DMS153 treated with DMSO at 0.1 percent for 48 hours (cell line): Measurements from ENCODE around the gene SERGEF.
A peak's percentile ranks its signal among the peaks of the same experiment; 100 is the strongest.

Experiments
- DNase-seq: peaks from one replicate; lab custom pipeline; 2025; ENCODE audit not compliant: unreplicated experiment; lab: John Stamatoyannopoulos, UW

The SERGEF gene

DNA sequence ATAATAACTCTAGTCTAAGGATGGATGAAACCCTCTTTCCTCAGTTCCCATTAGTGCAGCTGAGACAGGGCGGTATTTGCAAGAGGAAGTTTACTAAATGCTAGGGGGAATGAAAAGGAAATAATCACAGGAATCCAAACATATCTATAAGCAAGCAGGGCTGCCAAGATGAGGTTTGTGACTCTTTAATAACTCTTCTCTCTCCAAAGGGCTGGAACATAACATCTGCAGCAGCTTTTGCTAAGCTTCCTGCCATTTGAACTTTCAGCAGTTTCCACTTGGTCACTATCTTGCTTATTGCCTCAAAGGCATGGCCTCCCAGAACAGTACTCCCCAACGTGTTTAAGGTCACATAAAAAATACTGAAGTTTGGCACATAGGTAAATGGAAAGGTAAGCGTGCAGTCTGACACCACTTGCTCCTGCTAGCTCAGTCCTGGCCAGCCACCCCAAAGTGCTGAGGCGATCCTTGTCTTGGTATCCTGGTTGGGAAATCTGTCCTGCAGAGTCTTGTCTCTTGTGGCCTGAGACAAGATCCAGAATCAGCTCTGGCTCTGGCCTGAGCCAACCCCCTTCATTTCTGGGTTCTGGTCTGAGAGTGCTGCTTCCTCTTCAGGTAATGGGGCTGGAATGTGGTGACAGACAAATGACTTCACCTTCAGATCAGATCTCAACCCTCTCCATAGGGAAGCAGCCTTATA lies 196.5 kb downstream of the SERGEF start:
- DNase-seq: no peak

DNA sequence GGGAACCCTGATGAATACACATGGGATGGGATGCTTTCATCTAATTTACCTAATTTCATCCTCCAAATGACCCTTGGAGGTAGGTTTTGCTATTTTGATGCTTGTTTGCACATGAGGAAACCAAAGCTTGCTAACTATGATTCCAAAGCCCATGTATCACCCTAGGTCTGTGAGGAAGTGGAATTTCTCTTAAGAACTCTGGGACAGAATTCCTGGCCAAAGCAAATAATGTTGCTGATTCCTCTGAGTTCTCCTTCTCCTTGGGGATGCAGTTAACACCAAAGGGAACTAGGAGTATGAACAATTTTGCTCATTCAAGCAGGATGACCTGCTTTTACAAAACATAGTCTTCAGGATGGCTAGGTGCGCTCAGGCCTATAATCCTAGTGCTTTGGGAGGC lies 198.3 kb downstream of the SERGEF start:
- no peak for DNase-seq

- DNase-seq: no peak
Measured at GRCh38 chr11:17813391-17814059, 199.3 kb downstream of the SERGEF start.

GRCh38 chr11:17812865-17813187 lies 200.0 kb downstream of the SERGEF start:
- DNase-seq: peak; percentile 76

DNA sequence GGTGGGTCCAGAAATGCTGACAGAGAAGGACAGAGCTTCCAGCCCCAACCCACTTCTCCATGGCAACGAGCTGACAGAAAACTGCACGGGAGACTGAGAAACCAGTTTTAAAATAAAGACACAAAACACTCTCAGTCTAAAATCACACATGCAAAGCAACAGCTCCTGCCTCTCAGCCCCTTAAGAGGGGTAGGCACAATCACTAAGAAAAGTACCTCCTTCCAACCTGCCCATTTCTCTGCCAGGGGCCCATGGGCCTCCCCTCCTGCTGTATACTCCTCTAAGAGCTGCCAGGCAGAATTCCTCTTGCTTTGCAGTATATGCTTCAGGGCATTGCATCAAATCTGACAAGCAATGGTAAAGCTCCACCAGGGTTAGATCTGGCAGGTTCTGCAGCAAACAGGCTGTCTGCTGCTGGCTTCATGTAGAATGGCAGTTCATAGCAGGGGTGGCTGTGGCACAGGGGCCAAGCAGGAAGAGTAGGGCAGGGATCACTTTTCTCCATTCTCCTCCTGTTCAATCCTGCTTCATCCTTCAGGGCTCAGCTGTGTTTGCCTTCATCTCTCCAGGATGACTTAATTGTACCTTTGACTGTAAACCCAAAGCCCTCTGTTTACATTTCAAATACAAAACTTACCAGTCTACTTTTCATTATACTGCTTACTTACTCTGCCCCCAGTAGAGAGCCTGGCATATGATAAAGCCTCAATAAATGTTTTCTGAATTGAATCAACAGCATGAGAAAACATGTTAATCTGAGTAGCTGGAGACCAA lies 200.6 kb downstream of the SERGEF start:
- peak; percentile 80 for DNase-seq

DNA sequence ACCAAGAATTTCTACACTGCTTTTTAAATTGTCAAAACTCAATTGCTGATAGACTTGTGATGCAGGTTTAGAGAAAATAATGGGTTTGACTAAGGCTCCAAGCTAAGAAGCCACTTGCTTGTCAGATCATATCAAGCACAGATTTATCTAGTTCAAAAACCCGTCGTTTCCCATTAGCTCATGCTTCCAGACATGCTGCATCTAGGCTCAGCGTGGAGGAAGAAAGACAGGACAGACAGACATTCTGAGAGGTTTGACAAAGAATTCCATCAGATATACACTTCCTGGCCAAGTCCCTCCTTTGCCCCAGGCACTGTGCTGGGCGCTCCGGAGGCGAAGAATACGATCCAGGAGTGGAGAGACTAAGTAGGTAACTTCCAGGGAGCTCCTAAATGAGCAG lies 201.5 kb downstream of the SERGEF start:
- DNase-seq: no peak

DNA sequence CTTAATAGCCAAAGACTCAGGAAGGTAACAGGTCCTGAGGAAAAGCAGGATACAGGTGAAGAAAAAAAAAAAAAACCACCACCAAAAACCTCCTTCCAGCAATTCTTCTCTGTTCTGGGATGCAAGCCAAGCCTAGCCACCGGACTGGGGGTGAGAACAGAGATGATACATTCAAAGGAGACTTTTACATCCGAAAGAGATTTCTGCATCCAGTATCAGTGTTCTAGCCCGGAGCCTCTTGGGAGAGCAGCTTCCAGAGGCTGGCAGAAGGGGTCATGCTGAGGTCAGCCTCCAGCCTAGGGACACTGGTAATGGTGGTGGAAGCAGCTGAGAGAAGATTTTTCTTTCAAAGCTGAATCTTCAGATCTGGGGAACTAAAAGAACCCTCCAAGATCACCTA lies 202.1 kb downstream of the SERGEF start:
- no peak for DNase-seq

DNA sequence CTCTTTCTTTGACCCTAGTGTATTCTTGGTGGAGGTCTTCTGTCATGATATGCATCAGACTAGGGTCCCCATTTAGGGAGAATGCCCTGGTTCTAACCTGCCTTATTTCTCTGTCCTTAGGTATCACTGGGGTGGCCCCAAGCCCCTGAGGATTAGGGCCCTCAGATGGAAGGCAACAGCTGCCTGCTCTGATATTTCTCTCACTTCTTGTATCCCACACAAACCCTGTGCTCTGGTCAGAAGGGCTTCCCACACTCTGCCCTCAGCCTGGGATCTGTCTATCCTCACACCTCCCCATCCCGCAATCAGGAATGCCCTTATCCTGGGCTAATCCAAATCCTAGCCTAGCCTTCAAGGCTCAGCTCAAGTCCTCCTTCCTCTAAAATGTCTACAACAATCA lies 202.8 kb downstream of the SERGEF start:
- no peak for DNase-seq

DNA sequence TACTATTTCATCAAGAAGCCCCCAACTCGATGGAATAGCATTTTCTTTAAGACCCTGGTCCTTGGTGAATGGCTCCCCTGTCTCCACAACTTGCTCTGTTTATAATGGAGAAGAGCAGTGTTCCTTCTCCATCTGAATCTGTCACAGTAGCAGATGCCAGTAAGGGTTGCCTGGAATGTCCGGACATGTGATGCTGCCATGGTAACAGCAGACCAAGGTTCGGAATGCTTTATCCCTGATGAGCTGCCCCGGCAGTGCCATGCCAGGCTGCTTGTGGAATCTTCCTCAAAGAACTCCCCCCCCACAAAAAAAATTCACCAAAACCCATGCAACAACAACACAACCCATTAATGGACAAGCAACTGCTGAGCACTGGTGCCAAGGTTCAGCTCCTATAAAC lies 205.8 kb downstream of the SERGEF start:
- DNase-seq: no peak

DNA sequence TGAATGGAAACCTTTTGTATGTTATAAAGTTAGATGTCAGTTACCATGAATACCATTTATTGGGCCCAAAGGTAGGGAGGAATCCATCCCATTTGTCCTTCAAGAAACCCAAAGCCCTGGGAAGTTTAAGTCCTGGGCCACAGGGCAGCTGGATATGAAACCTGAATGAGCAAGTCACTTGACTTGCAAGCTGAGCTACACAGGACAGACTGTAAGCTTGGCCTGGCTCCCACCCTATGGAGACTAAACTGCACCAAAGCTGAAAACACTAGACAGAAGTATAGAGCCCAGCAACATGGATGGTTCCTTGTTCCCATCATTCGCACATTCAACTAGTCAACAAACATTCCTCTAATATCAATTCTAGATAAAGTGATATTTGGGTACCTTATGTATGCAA lies 207.0 kb downstream of the SERGEF start:
- no peak for DNase-seq

GRCh38 chr11:17805043-17805442 lies 207.8 kb downstream of the SERGEF start:
- DNase-seq: no peak

DNA sequence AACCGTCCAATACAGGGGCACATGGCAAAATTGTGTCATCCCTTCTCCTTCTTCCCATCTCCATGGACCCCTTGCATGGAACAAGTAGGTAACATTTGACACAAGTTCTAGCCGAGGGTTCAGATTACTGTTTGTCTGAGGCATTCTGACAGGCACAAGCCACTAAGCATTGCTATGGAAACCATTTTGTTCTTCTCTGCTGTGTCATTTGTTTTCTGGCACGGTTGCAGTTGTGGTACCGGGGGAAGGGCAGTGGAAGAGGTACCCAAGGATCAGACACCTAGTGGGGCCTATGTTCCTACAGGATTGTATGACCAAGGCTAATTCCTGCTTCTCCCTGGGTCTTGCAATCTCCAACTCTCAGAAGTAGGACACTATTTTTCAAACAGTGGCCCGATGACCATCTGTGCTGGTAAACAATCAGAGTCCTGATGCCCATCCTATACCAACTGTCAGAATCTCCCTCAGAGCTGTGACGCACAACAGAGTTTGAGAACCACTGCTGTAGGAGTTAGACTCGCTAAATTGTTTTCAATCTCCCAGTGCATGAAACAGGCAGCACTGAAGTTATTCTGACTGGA lies 209.0 kb downstream of the SERGEF start:
- DNase-seq: no peak

GRCh38 chr11:17802491-17802890 lies 210.4 kb downstream of the SERGEF start:
- no peak for DNase-seq

DNA sequence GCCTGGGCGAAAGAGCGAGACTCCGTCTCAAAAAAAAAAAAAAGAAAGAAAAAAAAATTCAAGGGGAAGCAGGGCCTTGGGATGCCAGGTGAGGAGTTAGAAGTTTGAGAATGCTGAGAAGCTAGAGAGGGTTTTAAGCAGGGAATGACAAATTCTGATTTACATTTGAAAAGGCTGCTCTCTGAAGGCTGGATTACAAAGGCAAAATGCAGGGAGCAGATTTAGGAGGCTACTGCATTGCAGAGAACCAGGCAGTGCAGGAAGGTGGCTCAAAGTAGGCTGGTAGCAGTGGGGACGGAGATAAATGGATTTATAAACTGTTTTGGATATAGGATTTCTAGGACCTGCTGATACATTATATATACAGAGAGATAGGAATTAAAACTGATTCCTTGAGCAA lies 211.7 kb downstream of the SERGEF start:
- DNase-seq: no peak

DNA sequence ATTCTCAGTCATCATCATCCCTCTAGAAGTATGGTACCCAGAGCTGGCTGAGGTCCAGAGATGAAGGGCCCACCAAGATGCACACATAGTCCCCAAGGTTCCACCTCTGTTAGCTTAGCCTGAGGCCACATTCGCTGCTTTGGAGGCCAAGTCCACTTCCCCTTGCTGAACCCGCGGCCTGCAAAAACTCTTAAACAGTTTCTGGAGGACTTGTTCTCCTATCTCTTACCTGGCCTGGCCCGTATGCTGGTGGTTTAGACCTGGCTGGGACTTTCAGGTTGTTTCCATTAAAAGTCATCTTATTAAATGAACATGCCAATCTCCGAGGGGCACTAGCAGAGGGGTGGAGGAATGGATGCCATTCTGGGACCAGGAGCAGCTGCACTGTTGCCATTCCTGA lies 213.7 kb downstream of the SERGEF start:
- no peak for DNase-seq

- no peak for DNase-seq
Measured at GRCh38 chr11:17798716-17799115, 214.1 kb downstream of the SERGEF start.

DNA sequence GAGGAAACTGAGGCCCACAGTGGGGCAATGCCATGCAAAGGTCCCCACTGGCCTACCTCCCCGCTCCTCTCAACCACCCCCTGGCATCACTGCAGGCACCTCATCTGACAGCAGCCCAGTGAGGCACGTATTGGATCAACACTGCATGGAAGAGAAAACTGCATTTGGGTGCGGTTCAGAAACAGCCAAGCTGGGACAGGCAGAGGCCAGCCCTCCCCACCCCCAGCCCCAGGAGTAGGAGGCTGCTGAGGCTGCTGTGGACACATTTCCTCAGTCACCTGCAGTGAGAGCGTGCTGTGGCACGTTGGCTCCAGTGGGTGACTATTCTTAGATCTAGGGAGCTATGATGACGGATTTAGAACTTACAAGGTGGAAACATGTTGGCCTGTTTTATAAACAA lies 214.6 kb downstream of the SERGEF start:
- no peak for DNase-seq

GRCh38 chr11:17796154-17796553 lies 216.7 kb downstream of the SERGEF start:
- no peak for DNase-seq

DNA sequence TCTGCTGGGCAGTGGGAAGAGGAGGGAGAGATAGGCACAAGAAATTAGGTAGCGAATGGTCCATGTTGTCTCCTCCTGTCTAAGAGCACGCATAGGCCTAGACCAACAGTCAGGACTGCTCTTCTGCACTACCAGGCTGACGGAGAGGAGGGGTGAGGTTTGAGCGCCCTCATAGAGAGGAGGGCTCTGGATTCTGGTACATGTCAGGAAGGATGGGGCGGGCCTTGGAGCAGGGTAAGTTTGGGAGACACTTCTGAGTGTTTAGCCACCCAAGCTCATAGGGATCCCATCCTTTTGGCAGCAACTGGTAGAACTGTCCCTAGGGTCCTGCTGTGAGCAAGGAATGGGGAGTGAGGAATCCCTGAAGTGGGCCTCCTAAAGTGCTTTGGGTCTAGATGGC lies 217.9 kb downstream of the SERGEF start:
- DNase-seq: no peak

GRCh38 chr11:17793642-17794170 lies 219.1 kb downstream of the SERGEF start:
- DNase-seq: no peak

DNA sequence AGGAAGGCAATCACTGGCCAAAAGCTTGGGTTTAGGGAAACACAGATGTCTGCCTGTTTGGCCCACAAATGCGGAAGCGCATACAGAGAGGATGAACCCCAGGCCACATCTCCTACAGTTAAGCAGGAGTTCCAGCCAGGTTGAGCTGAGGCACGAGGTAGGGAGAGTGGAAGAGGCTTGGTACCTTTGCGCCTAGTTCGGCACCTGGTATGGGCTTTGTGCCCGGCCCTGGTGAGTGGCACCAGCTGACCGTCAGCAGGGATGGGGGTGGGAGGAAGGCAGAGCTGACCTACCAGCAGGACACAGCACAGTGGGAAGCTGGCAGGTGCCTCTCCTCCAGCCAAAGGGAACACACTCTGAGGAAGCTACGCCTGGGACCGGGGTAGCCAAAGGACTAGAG lies 220.7 kb downstream of the SERGEF start:
- DNase-seq: no peak

GRCh38 chr11:17791144-17791543 lies 221.7 kb downstream of the SERGEF start:
- DNase-seq: no peak
